HTR-8/SVneo (cell line): Measurements from ENCODE around the gene RBM20.

Source experiments
- DNase-seq: peaks from one replicate; pipeline ENCODE4 v3.0.0; 2011; ENCODE audit warnings: low spot score, mixed read lengths; ENCODE audit not compliant: insufficient read length
- FAIRE-seq: peaks from 2 replicates; lab custom pipeline; 2011; peaks lifted over from hg19 to GRCh38; lab: Jason Lieb, UNC

Gene RBM20

GRCh38 chr10:110840225-110840922, 196.2 kb downstream of the RBM20 start:
- DNase-seq (no peak), FAIRE-seq (no peak)

GRCh38 chr10:110840923-110841428, 196.8 kb downstream of the RBM20 start:
- no peak for FAIRE-seq
- no peak for DNase-seq

- FAIRE-seq (no peak), DNase-seq (no peak)
Observed at GRCh38 chr10:110841767-110842267, 197.7 kb downstream of the RBM20 start.

- no peak for FAIRE-seq
- no peak for DNase-seq
Observed at GRCh38 chr10:110842326-110842904, 198.3 kb downstream of the RBM20 start.

GRCh38 chr10:110843031-110843430, 198.9 kb downstream of the RBM20 start:
- no peak for FAIRE-seq
- DNase-seq: no peak

GRCh38 chr10:110843796-110844616, 199.9 kb downstream of the RBM20 start:
- FAIRE-seq (no peak), DNase-seq (no peak)

GRCh38 chr10:110844617-110844881, 200.4 kb downstream of the RBM20 start:
- FAIRE-seq: no peak
- no peak for DNase-seq

GRCh38 chr10:110845192-110845755, 201.1 kb downstream of the RBM20 start:
- no peak for FAIRE-seq

GRCh38 chr10:110845756-110846620, 201.9 kb downstream of the RBM20 start:
- FAIRE-seq (no peak), DNase-seq (no peak)

More at GRCh38 chr10:110845192-110845755, 201.1 kb downstream of the RBM20 start:
- no peak for DNase-seq

GRCh38 chr10:110847374-110847773, 203.2 kb downstream of the RBM20 start:
- FAIRE-seq: no peak

GRCh38 chr10:110848106-110848505, 204.0 kb downstream of the RBM20 start:
- FAIRE-seq: no peak
- DNase-seq: no peak

More at GRCh38 chr10:110847374-110847773, 203.2 kb downstream of the RBM20 start:
- no peak for DNase-seq

GRCh38 chr10:110850099-110850498, 206.0 kb downstream of the RBM20 start:
- FAIRE-seq: no peak

GRCh38 chr10:110851020-110851612, 207.0 kb downstream of the RBM20 start:
- no peak for DNase-seq
- FAIRE-seq: no peak

More at GRCh38 chr10:110850099-110850498, 206.0 kb downstream of the RBM20 start:
- DNase-seq: no peak

- DNase-seq (peak; percentile 18), FAIRE-seq (no peak)
Observed at GRCh38 chr10:110852255-110852896, 208.2 kb downstream of the RBM20 start.

GRCh38 chr10:110852947-110853346, 208.8 kb downstream of the RBM20 start:
- FAIRE-seq (no peak), DNase-seq (no peak)

GRCh38 chr10:110853921-110854605, 209.9 kb downstream of the RBM20 start:
- FAIRE-seq: no peak
- no peak for DNase-seq

- DNase-seq (no peak), FAIRE-seq (no peak)
Observed at GRCh38 chr10:110857265-110858171, 213.4 kb downstream of the RBM20 start.
